ENCODE results near the gene SYCP2L.

GRCh38 chr6:10904015-10904414 lies 17.2 kb downstream of the SYCP2L start:
- no peak for TF ChIP-seq POLR2A (IDR thresholded peaks at IDR 0.05; ENCODE audit: low read length)
- no peak for TF ChIP-seq GATA1 (IDR thresholded peaks at IDR 0.05; ENCODE audit: low read depth, low read length)

All from erythroblast (primary cell).